ENCODE data around the gene SHANK1.
"Not testable (repeated sequence)": the region's sequence is repeated elsewhere in the genome, so short reads cannot be mapped to it uniquely, and the experiment has no call there.

The SHANK1 gene

DNA sequence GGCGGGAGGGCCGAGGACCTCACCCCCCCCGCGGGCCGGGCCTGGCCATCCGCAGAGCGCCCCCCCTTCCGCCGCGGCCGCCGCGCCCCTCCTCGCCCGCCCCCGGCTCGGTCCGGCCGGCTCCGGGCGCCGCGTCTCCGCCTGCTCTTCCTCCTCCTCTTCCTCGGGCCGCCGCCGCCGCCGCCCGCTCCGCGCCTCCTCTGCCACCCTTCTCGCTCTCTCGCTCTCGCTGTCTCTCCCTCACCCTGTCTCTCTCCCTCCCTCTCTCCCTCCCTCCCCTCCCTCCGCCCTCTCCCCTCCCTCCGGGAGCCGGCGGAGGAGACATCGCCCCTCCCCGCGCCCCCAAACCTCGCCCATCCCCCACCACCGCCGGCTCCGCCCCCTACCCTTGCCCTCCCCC lies at the start of gene SHANK1:
Gene SHANK1, minus strand, starts transcription at position 237 of the 400 bp plus-strand sequence. CDS start 2,883 bp downstream, outside the sequence.
- in situ Hi-C loops (cut with HindIII; ENCODE audit: low pct_ligation_motif_present, low sequenced_read_pairs) = no loop called here
- Histone ChIP-seq H3K27me3 (replicated peaks) (no peaks in the 10 kb centered on the region), H3K27ac (no peak within 1 kb of the TSS), H3K36me3 (replicated peaks) (no peaks in the 10 kb centered on the region), H3K4me3 (ENCODE audit: low read depth, low read length) (peak within 1 kb of the TSS; percentile 30)
- TF ChIP-seq, protein P1, sequence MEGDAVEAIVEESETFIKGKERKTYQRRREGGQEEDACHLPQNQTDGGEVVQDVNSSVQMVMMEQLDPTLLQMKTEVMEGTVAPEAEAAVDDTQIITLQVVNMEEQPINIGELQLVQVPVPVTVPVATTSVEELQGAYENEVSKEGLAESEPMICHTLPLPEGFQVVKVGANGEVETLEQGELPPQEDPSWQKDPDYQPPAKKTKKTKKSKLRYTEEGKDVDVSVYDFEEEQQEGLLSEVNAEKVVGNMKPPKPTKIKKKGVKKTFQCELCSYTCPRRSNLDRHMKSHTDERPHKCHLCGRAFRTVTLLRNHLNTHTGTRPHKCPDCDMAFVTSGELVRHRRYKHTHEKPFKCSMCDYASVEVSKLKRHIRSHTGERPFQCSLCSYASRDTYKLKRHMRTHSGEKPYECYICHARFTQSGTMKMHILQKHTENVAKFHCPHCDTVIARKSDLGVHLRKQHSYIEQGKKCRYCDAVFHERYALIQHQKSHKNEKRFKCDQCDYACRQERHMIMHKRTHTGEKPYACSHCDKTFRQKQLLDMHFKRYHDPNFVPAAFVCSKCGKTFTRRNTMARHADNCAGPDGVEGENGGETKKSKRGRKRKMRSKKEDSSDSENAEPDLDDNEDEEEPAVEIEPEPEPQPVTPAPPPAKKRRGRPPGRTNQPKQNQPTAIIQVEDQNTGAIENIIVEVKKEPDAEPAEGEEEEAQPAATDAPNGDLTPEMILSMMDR (IDR thresholded peaks at IDR 0.05; ENCODE audit: low read depth, low read length, missing control alignments) = no peak
- no peak for DNase-seq

GRCh38 chr19:50768277-50768676 lies 48.7 kb upstream of the SHANK1 start:
- in situ Hi-C loops (cut with HindIII; ENCODE audit: low pct_ligation_motif_present, low sequenced_read_pairs) = no loop called here
- H3K27me3 ChIP-seq (replicated peaks) = no peaks in the 10 kb centered on the region
- no peak for DNase-seq
- no peaks in the 10 kb centered on the region for H3K36me3 ChIP-seq (replicated peaks)
- no peak overlapping the region for H3K4me3 ChIP-seq (ENCODE audit: low read depth, low read length)
- TF ChIP-seq, protein P1 (IDR thresholded peaks at IDR 0.05; ENCODE audit: low read depth, low read length, missing control alignments) = no peak
- H3K27ac ChIP-seq = no peak overlapping the region

DNA sequence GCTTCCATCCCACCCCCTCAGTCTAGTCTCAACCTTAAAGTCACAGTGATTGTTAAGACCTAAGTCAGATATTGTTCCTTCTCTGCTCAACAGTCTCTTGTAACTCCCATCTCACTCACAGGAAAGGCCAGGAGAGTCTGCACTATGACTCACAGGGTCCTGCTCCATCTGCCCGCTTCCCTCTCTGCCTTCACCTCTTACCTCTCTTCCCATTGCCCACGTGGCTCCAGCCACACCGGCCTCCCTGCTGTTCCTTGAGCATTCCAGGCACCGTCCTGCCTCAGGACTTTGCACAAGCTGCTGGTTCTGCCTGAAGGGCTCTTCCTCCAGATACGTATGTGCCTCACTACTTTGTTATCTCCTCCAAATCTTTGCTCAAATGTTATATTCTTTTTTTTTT lies 47.7 kb upstream of the SHANK1 start:
- H3K4me3 ChIP-seq (ENCODE audit: low read depth, low read length); in situ Hi-C loops (cut with HindIII; ENCODE audit: low pct_ligation_motif_present, low sequenced_read_pairs); DNase-seq; H3K27ac ChIP-seq; H3K36me3 ChIP-seq (replicated peaks); H3K27me3 ChIP-seq (replicated peaks): not testable (repeated sequence)

DNA sequence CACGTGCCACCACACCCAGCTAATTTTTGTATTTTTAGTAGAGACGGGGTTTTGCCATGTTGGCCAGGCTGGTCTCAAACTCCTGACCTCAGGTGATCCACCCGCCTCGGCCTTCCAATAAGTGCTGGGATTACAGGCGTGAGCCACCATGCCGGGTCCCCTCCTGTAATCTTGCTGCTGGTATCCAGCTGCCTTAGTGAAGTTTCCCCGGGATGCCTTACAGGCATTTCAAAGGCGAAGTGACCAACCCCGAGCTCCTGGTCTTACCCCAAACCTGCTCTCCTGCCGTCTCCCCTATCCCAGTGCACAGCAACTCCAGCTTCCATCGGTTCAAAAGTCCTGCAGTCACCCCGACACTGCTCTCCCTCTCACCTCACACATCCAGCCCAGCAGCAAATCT lies 47.1 kb upstream of the SHANK1 start:
- H3K4me3 ChIP-seq (ENCODE audit: low read depth, low read length); in situ Hi-C loops (cut with HindIII; ENCODE audit: low pct_ligation_motif_present, low sequenced_read_pairs); H3K27ac ChIP-seq; H3K36me3 ChIP-seq (replicated peaks); DNase-seq; H3K27me3 ChIP-seq (replicated peaks): not testable (repeated sequence)

DNA sequence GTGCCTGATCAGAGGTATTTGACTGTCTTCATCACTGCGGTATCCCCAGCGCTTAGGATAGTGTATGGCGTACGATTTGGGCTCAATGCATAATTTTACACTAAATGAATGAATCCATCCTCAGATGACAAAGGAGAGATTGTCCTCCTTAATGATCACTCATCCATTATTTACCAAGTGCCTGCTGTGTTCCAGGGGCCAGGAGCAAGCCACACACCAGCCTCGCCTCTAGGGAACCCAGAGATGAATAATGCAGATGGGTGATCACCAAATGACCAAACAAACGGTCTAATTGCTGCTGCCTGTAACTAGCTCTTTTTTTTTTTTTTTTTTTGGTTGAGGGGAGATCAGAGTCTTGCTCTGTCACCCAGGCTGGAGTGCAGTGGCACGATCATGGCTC lies 44.8 kb upstream of the SHANK1 start:
- no peak overlapping the region for H3K27ac ChIP-seq
- no peak overlapping the region for H3K4me3 ChIP-seq (ENCODE audit: low read depth, low read length)
- TF ChIP-seq, protein P1 (IDR thresholded peaks at IDR 0.05; ENCODE audit: low read depth, low read length, missing control alignments) = no peak
- no peaks in the 10 kb centered on the region for H3K27me3 ChIP-seq (replicated peaks)
- no peaks in the 10 kb centered on the region for H3K36me3 ChIP-seq (replicated peaks)
- no peak for DNase-seq
- in situ Hi-C loops (cut with HindIII; ENCODE audit: low pct_ligation_motif_present, low sequenced_read_pairs) = no loop called here

DNA sequence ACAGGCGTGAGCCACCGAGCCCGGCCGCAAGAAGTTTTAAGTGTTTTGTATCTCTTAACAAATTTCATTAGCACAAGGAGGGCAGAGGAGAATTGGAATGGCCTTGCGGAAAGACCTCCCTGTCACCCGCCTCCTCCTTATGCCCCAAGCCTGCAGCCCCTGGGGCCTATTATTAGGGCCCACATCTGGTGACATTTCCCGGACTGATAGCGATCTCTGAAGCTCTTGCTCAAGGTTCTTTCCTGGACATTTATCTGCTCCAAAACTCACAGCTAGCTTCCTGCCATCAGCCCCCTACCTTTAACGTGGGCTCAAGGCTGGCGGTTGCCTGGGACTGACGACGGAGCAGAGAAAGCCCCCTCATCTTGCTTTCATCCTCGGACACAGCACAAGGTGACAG lies 43.9 kb upstream of the SHANK1 start:
- H3K36me3 ChIP-seq (replicated peaks); DNase-seq; H3K4me3 ChIP-seq (ENCODE audit: low read depth, low read length); H3K27ac ChIP-seq; H3K27me3 ChIP-seq (replicated peaks); in situ Hi-C loops (cut with HindIII; ENCODE audit: low pct_ligation_motif_present, low sequenced_read_pairs): not testable (repeated sequence)

DNA sequence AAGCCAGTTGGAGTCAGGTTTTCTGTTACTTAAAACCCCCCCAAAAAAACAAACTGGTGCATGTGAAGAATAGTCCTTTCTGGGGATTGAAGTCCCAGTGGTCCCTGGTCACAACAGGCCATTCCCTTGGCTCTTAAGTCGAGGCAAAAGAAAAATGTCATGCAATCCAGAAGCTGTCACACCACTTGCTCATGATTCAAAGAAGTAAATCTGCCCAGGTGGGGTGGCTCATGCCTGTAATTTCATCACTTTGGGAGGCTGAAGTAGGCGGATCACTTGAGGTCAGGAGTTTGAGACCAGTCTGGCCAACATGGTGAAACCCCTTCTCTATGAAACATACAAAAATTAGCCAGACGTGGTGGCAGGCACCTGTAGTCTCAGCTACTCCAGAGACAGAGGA lies 41.9 kb upstream of the SHANK1 start:
- H3K27me3 ChIP-seq (replicated peaks); H3K4me3 ChIP-seq (ENCODE audit: low read depth, low read length); in situ Hi-C loops (cut with HindIII; ENCODE audit: low pct_ligation_motif_present, low sequenced_read_pairs); H3K36me3 ChIP-seq (replicated peaks); H3K27ac ChIP-seq; DNase-seq: not testable (repeated sequence)

GRCh38 chr19:50759886-50760285 lies 40.3 kb upstream of the SHANK1 start:
- Histone ChIP-seq H3K36me3 (replicated peaks) (no peaks in the 10 kb centered on the region), H3K27me3 (replicated peaks) (no peaks in the 10 kb centered on the region), H3K4me3 (ENCODE audit: low read depth, low read length) (no peak overlapping the region), H3K27ac (no peak overlapping the region)
- in situ Hi-C loops (cut with HindIII; ENCODE audit: low pct_ligation_motif_present, low sequenced_read_pairs) = no loop called here
- TF ChIP-seq, protein P1 (IDR thresholded peaks at IDR 0.05; ENCODE audit: low read depth, low read length, missing control alignments) = no peak
- DNase-seq = peak; percentile 4

GRCh38 chr19:50759076-50759475 lies 39.5 kb upstream of the SHANK1 start:
- H3K36me3 ChIP-seq (replicated peaks); H3K27ac ChIP-seq; H3K4me3 ChIP-seq (ENCODE audit: low read depth, low read length); H3K27me3 ChIP-seq (replicated peaks); in situ Hi-C loops (cut with HindIII; ENCODE audit: low pct_ligation_motif_present, low sequenced_read_pairs); DNase-seq: not testable (repeated sequence)

DNA sequence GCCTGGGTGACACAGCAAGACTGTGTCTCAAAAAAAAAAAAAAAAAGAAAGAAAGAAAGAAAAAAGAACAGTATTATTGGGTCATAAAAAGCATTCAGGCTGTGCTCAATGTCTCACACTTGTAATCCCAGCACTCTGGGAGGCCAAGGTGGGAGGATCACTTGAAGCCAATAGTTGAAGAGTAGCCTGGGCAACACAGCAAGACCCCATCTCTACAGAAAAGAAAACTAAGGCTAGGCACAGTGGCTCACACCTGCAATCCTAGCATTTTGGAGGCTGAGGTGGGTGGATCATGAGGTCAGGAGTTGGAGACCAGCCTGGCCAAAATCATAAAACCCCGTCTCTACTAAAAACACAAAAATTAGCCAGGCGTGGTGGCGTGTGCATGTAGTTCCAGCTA lies 38.0 kb upstream of the SHANK1 start:
- H3K27me3 ChIP-seq (replicated peaks); H3K36me3 ChIP-seq (replicated peaks); H3K4me3 ChIP-seq (ENCODE audit: low read depth, low read length); in situ Hi-C loops (cut with HindIII; ENCODE audit: low pct_ligation_motif_present, low sequenced_read_pairs); H3K27ac ChIP-seq; DNase-seq: not testable (repeated sequence)

DNA sequence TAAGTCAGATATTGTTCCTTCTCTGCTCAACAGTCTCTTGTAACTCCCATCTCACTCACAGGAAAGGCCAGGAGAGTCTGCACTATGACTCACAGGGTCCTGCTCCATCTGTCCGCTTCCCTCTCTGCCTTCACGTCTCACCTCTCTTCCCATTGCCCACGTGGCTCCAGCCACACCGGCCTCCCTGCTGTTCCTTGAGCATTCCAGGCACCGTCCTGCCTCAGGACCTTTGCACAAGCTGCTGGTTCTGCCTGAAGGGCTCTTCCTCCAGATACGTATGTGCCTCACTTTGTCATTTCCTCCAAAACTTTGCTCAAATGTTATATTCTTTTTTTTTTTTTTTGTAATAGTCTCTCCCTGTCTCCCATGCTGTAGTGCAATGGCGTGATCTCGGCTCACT lies 36.6 kb upstream of the SHANK1 start:
- H3K36me3 ChIP-seq (replicated peaks); in situ Hi-C loops (cut with HindIII; ENCODE audit: low pct_ligation_motif_present, low sequenced_read_pairs); H3K27ac ChIP-seq; H3K27me3 ChIP-seq (replicated peaks); DNase-seq; H3K4me3 ChIP-seq (ENCODE audit: low read depth, low read length): not testable (repeated sequence)

Measured in brain microvascular endothelial cell (primary cell).